ENCODE measurements around the gene PIGQ.

PIGQ gene

GRCh38 chr16:569445-570254 lies at the start of gene PIGQ:
Gene PIGQ (plus strand): TSS chr16:569968. CDS start chr16:574075, 4,107 bp downstream.
- Histone ChIP-seq H3K4me3 (ENCODE audit: low read length) (peak within 1 kb of the TSS; percentile 74), H3K4me1 (ENCODE audit: control insufficient read depth, insufficient read depth, low read length) (peaks cover 47% of the 10 kb centered on the region), H3K9ac (ENCODE audit: low read length) (peak within 1 kb of the TSS; percentile 76), H3K9me3 (ENCODE audit: control insufficient read depth, low read length) (no peaks in the 10 kb centered on the region), H3K27me3 (ENCODE audit: control insufficient read depth, insufficient read depth, low read length) (peaks cover 3% of the 10 kb centered on the region), H3K36me3 (ENCODE audit: control insufficient read depth, insufficient read depth, low read length) (no peaks in the 10 kb centered on the region)

GRCh38 chr16:520847-521246 lies 48.9 kb upstream of the PIGQ start:
- H3K4me3 ChIP-seq (ENCODE audit: low read length) = no peak overlapping the region
- no peaks in the 10 kb centered on the region for H3K36me3 ChIP-seq (ENCODE audit: control insufficient read depth, insufficient read depth, low read length)
- H3K4me1 ChIP-seq (ENCODE audit: control insufficient read depth, insufficient read depth, low read length) = peaks cover 19% of the 10 kb centered on the region
- no peak overlapping the region for H3K9ac ChIP-seq (ENCODE audit: low read length)
- H3K9me3 ChIP-seq (ENCODE audit: control insufficient read depth, low read length) = no peaks in the 10 kb centered on the region
- no peaks in the 10 kb centered on the region for H3K27me3 ChIP-seq (ENCODE audit: control insufficient read depth, insufficient read depth, low read length)

- Histone ChIP-seq H3K36me3 (ENCODE audit: control insufficient read depth, insufficient read depth, low read length) (no peaks in the 10 kb centered on the region), H3K9me3 (ENCODE audit: control insufficient read depth, low read length) (no peaks in the 10 kb centered on the region), H3K4me3 (ENCODE audit: low read length) (no peak overlapping the region), H3K4me1 (ENCODE audit: control insufficient read depth, insufficient read depth, low read length) (peaks cover 26% of the 10 kb centered on the region), H3K9ac (ENCODE audit: low read length) (no peak overlapping the region), H3K27me3 (ENCODE audit: control insufficient read depth, insufficient read depth, low read length) (no peaks in the 10 kb centered on the region)
Measured at GRCh38 chr16:521381-522210, 48.2 kb upstream of the PIGQ start.

GRCh38 chr16:522320-523096 lies 47.3 kb upstream of the PIGQ start:
- no peak overlapping the region for H3K4me3 ChIP-seq (ENCODE audit: low read length)
- no peaks in the 10 kb centered on the region for H3K27me3 ChIP-seq (ENCODE audit: control insufficient read depth, insufficient read depth, low read length)
- H3K9ac ChIP-seq (ENCODE audit: low read length) = no peak overlapping the region
- H3K4me1 ChIP-seq (ENCODE audit: control insufficient read depth, insufficient read depth, low read length) = peaks cover 28% of the 10 kb centered on the region
- H3K9me3 ChIP-seq (ENCODE audit: control insufficient read depth, low read length) = no peaks in the 10 kb centered on the region
- H3K36me3 ChIP-seq (ENCODE audit: control insufficient read depth, insufficient read depth, low read length) = no peaks in the 10 kb centered on the region

- H3K4me1 ChIP-seq (ENCODE audit: control insufficient read depth, insufficient read depth, low read length) = peaks cover 28% of the 10 kb centered on the region
- H3K9me3 ChIP-seq (ENCODE audit: control insufficient read depth, low read length) = no peaks in the 10 kb centered on the region
- H3K36me3 ChIP-seq (ENCODE audit: control insufficient read depth, insufficient read depth, low read length) = no peaks in the 10 kb centered on the region
- no peak overlapping the region for H3K4me3 ChIP-seq (ENCODE audit: low read length)
- no peak overlapping the region for H3K9ac ChIP-seq (ENCODE audit: low read length)
- H3K27me3 ChIP-seq (ENCODE audit: control insufficient read depth, insufficient read depth, low read length) = no peaks in the 10 kb centered on the region
Measured at GRCh38 chr16:523097-523741, 46.5 kb upstream of the PIGQ start.

- no peaks in the 10 kb centered on the region for H3K27me3 ChIP-seq (ENCODE audit: control insufficient read depth, insufficient read depth, low read length)
- peaks cover 37% of the 10 kb centered on the region for H3K4me1 ChIP-seq (ENCODE audit: control insufficient read depth, insufficient read depth, low read length)
- H3K36me3 ChIP-seq (ENCODE audit: control insufficient read depth, insufficient read depth, low read length) = no peaks in the 10 kb centered on the region
- no peak overlapping the region for H3K4me3 ChIP-seq (ENCODE audit: low read length)
- no peak overlapping the region for H3K9ac ChIP-seq (ENCODE audit: low read length)
- H3K9me3 ChIP-seq (ENCODE audit: control insufficient read depth, low read length) = no peaks in the 10 kb centered on the region
Measured at GRCh38 chr16:524274-525040, 45.3 kb upstream of the PIGQ start.

GRCh38 chr16:525123-525519 lies 44.6 kb upstream of the PIGQ start:
- no peaks in the 10 kb centered on the region for H3K36me3 ChIP-seq (ENCODE audit: control insufficient read depth, insufficient read depth, low read length)
- no peak overlapping the region for H3K9ac ChIP-seq (ENCODE audit: low read length)
- no peak overlapping the region for H3K4me3 ChIP-seq (ENCODE audit: low read length)
- H3K27me3 ChIP-seq (ENCODE audit: control insufficient read depth, insufficient read depth, low read length) = no peaks in the 10 kb centered on the region
- H3K9me3 ChIP-seq (ENCODE audit: control insufficient read depth, low read length) = no peaks in the 10 kb centered on the region
- peaks cover 44% of the 10 kb centered on the region for H3K4me1 ChIP-seq (ENCODE audit: control insufficient read depth, insufficient read depth, low read length)

GRCh38 chr16:525520-526180 lies 44.1 kb upstream of the PIGQ start:
- Histone ChIP-seq H3K9me3 (ENCODE audit: control insufficient read depth, low read length) (no peaks in the 10 kb centered on the region), H3K4me1 (ENCODE audit: control insufficient read depth, insufficient read depth, low read length) (peaks cover 49% of the 10 kb centered on the region), H3K36me3 (ENCODE audit: control insufficient read depth, insufficient read depth, low read length) (no peaks in the 10 kb centered on the region), H3K4me3 (ENCODE audit: low read length) (peak overlapping the region; percentile 68), H3K9ac (ENCODE audit: low read length) (peak overlapping the region; percentile 69), H3K27me3 (ENCODE audit: control insufficient read depth, insufficient read depth, low read length) (no peaks in the 10 kb centered on the region)

- Histone ChIP-seq H3K36me3 (ENCODE audit: control insufficient read depth, insufficient read depth, low read length) (no peaks in the 10 kb centered on the region), H3K4me1 (ENCODE audit: control insufficient read depth, insufficient read depth, low read length) (peaks cover 49% of the 10 kb centered on the region), H3K4me3 (ENCODE audit: low read length) (peak overlapping the region; percentile 68), H3K9ac (ENCODE audit: low read length) (peak overlapping the region; percentile 69), H3K9me3 (ENCODE audit: control insufficient read depth, low read length) (no peaks in the 10 kb centered on the region), H3K27me3 (ENCODE audit: control insufficient read depth, insufficient read depth, low read length) (no peaks in the 10 kb centered on the region)
Measured at GRCh38 chr16:526181-527014, 43.4 kb upstream of the PIGQ start.

All from mucosa of stomach (tissue), 1 donor.